Right ventricle myocardium inferior (tissue), 1 donor: Measurements from ENCODE around the gene LONP1. TPM values are rescaled to one million over a fixed set of nuclear protein-coding genes. Genes with fewer than 3 reads are reported as not detected.
"Not testable (repeated sequence)": the region's sequence is repeated elsewhere in the genome, so short reads cannot be mapped to it uniquely, and the experiment has no call there.

ENCODE experiments used
- ATAC-seq: fragments of 200-7000 bp; cut with Tn5 transposase; one replicate; pipeline ENCODE4 v1.9.1; 2020; ENCODE audit warnings: mild to moderate bottlenecking, moderate library complexity
- DNase-seq: peaks from one replicate; pipeline ENCODE4 v3.0.0; 2021; ENCODE audit errors: missing footprints
- intact Hi-C: fragments of 100-400 bp; cut with DNase I; formaldehyde crosslinking; loops from one replicate; pipeline ENCODE4 v1.11.0; 2022
- long read RNA-seq: library from polyadenylated mRNA; unstranded; transcript quantifications from one replicate; pipeline ENCODE4 v2.0.0, GENCODE V29; 2021
- total RNA-seq: library from RNA; stranded (reverse); fragmentation: NEBNext Ultra II Directional; extraction: Animal tissue kit (Norgen Biotek cat#: 25700); gene quantifications from one replicate; pipeline ENCODE4 v1.2.1, GENCODE V29; 2021
- donor health status: DM: no; HTN: yes; CAD: no; lungs with severe emphysema.

The LONP1 gene
- 98.1 TPM for total RNA-seq
- long read RNA-seq, transcript LONP1-201 (18 exons, 3,236 nt) = major isoform, 174 of 191 reads
- long read RNA-seq, partial matches to known transcripts = 7 of 191 reads
- long read RNA-seq, other reads (novel, unspliced or antisense) = 9 of 191 reads

GRCh38 chr19:5719961-5720790 lies at the start of gene LONP1, which contains the start of gene CATSPERD:
LONP1 (minus strand) TSS chr19:5720146; CDS start chr19:5720132, 14 bp downstream.
CATSPERD (plus strand) TSS chr19:5720637; CDS start chr19:5720738, 101 bp downstream.
- ATAC-seq (peak; percentile 99), DNase-seq (peak; percentile 99)
- intact Hi-C loops = loop anchor here (2.0 to 5.0 kb wide), 2 partner anchors 29 to 38 kb away; partner anchors contain the start of genes HSD11B1L, MICOS13 and RPL36

GRCh38 chr19:5767949-5768348 lies 48.0 kb upstream of the LONP1 start:
- DNase-seq (no peak), ATAC-seq (no peak)
- intact Hi-C loops = no loop called here

DNA sequence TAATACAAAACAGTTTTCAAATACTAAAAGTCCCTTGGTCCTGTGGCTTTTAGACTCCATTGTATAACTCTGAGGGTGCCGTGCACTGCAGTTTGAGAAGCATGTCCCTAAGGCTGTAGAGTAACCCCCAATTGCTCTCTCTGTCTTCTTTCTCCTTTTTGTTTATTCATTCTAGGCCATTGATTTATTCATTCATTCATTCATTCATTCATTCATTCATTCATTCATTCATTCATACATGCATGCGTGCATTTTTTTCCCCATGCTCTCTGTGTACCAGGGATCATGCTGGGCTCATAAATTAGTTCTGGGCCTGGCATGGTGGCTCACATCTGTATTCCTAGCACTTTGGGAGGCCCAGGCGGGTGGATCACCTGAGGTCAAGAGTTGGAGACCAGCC lies 45.3 kb upstream of the LONP1 start:
- no peak for DNase-seq
- intact Hi-C loops = no loop called here
- no peak for ATAC-seq

- intact Hi-C loops = no loop called here
- DNase-seq = no peak
- no peak for ATAC-seq
Observed at GRCh38 chr19:5762608-5763217, 42.8 kb upstream of the LONP1 start.

- intact Hi-C loops = no loop called here
- DNase-seq (no peak), ATAC-seq (no peak)
Observed at GRCh38 chr19:5753743-5754142, 33.8 kb upstream of the LONP1 start.

- no peak for ATAC-seq
- no peak for DNase-seq
- intact Hi-C loops = no loop called here
Observed at GRCh38 chr19:5751709-5752108, 31.8 kb upstream of the LONP1 start.

GRCh38 chr19:5749505-5749904 lies 29.6 kb upstream of the LONP1 start:
- DNase-seq (no peak), ATAC-seq (no peak)
- intact Hi-C loops = no loop called here

- DNase-seq, ATAC-seq, intact Hi-C loops: not testable (repeated sequence)
Observed at GRCh38 chr19:5748920-5749319, 29.0 kb upstream of the LONP1 start.

DNA sequence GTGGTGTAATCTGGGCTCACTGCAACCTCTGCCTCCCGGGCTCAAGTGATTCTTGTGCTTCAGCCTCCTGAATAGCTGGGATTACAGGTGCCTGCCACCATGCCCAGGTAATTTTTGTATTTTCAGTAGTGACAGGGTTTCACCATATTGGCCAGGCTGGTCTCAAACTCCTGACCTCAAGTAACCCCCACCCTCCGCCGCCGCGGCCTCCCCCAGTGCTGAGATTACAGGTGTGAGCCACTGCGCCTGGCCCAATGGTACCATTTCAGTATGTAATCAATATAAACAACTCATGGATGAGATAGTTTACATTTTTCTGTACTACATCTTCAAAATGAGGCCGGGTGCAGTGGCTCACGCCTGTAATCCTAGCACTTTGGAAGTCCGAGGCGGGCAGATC lies 25.1 kb upstream of the LONP1 start:
- intact Hi-C loops, ATAC-seq: not testable (repeated sequence)

DNA sequence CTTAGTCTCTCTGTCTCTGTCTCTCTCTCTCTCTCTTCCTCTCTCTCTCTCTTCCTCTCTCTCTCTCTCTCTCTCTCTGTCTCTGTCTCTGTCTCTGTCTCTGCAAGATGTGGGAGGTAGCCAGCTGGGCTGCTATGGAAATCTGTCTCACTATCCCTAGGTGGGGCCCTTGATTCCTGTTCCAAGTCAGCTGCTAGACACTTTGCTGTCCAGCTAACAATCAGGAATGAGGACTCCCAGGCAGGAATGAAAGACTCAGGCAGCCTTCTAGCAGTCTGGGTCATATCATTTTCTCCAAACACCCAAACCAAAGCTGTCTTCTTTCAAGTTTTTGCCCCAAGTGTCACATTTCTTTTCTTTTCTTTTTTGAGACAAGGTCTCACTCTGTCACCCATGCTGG lies 23.7 kb upstream of the LONP1 start:
- DNase-seq (no peak), ATAC-seq (no peak)
- intact Hi-C loops = no loop called here

More for the DNA sequence above, 25.1 kb upstream of the LONP1 start:
- not testable (repeated sequence) for DNase-seq

DNA sequence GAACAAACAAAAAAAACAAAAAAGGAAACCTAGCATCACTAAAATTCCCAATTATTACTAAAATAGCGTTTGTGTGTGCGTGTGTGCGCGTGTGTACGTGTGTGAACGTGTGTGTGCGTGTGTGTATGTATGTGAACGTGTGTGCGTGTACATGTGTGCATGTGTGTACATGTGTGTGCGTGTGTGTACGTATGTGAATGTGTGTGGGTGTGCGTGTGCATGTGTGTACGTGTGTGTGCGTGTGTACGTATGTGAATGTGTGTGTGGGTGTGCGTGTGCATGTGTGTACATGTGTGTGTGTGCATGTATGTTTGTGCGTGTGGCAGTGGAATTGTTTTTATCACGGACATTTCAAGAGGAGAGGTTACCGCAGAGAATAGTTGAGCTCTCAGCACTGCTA lies 22.1 kb upstream of the LONP1 start:
- intact Hi-C loops = no loop called here
- ATAC-seq (no peak), DNase-seq (no peak)

DNA sequence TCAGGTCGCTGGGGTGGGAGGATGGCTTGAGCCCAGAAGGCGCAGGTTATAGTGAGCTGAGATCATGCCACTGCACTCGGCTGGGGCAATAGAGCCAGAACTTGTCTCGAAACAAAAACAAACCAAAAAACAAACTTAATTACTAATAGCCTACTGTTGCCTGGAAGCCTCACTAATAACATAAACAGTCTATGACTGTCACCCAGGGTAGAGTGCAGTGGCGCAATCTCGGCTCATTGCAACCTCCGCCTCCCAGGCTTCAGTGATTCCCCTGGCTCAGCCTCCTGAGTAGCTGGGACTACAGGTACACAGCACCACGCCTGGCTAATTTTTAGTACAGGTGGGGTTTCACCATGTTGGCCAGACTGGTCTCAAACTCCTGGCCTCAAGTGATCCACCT lies 18.5 kb upstream of the LONP1 start:
- ATAC-seq (no peak), DNase-seq (no peak)
- intact Hi-C loops = no loop called here

DNA sequence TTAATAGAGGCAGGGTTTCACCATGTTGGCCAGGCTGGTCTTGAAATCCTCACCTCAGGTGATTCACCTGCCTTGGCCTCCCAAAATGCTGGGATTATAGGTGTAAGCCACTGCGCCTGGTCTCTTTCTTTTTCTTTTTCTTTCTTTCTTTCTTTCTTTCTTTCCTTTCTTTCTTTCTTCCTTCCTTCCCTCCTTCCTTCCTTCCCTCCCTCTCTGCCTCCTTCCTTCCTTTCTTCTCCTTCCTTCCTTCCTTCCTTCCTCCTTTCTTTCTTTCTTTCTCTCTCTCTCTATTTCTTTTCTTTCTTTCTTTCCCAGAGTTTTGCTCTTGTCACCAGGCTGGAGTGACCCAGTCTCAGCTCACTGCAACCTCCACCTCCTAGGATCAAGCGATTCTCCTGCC lies 13.2 kb upstream of the LONP1 start:
- intact Hi-C loops, ATAC-seq, DNase-seq: not testable (repeated sequence)

- intact Hi-C loops = no loop called here
- no peak for ATAC-seq
Observed at GRCh38 chr19:5727453-5728050, 7.6 kb upstream of the LONP1 start.

GRCh38 chr19:5719274-5719960 lies 529 bp downstream of the LONP1 start:
- ATAC-seq = no peak
- peak; percentile 64 for DNase-seq
- intact Hi-C loops = loop anchor here (2.0 kb wide), 1 partner anchor 29 kb away; the partner anchor contains the start of gene RPL36

More at GRCh38 chr19:5727453-5728050, 7.6 kb upstream of the LONP1 start:
- DNase-seq = no peak

- intact Hi-C loops = loop anchor here (2.0 kb wide), 1 partner anchor 28 kb away; the partner anchor contains the start of gene RPL36
- DNase-seq (no peak), ATAC-seq (no peak)
Observed at GRCh38 chr19:5718579-5719273, 1.2 kb downstream of the LONP1 start.

GRCh38 chr19:5718037-5718578 lies 1.8 kb downstream of the LONP1 start:
- ATAC-seq (no peak), DNase-seq (peak; percentile 22)
- intact Hi-C loops = loop anchor here (2.0 kb wide), 1 partner anchor 27 kb away; the partner anchor contains the start of gene RPL36
